Neutrophil (primary cell): ENCODE results near the gene SIN3B.

Experiments used
- H3K27ac ChIP-seq: fragments of 200-600 bp; sonication (generic); 2 replicates; pipeline ENCODE4 v1.5.1; 2016; ENCODE audit warnings: mild to moderate bottlenecking, moderate library complexity
- H3K27me3 ChIP-seq: fragments of 200-600 bp; sonication (generic); 2 replicates; pipeline ENCODE4 v1.6.0; 2016; ENCODE audit warnings: mild to moderate bottlenecking
- H3K36me3 ChIP-seq: fragments of 200-600 bp; sonication (generic); 2 replicates; pipeline ENCODE4 v1.5.1; 2017
- H3K4me1 ChIP-seq, 2 experiments: fragments of 200-600 bp in 1 of 2; sonication (generic) in 1 of 2; 1 replicate in 1 of 2; 2 replicates in 1 of 2; pipeline versions ENCODE4 v1.5.1 to v1.6.1; 2013 to 2016; ENCODE audit warnings: low read depth in 1 of 2, low read length in 1 of 2, mild to moderate bottlenecking in 1 of 2, moderate library complexity in 1 of 2; ENCODE audit not compliant: control insufficient read depth in 1 of 2, insufficient read depth in 1 of 2
- H3K4me3 ChIP-seq, 2 experiments: fragments of 200-600 bp in 1 of 2; sonication (generic) in 1 of 2; 1 replicate in 1 of 2; 2 replicates in 1 of 2; pipeline ENCODE4 v1.5.1; 2013 to 2016; ENCODE audit warnings: low read depth in 1 of 2, low read length in 1 of 2, mild to moderate bottlenecking in 1 of 2, moderate library complexity in 1 of 2
- H3K9me3 ChIP-seq: fragments of 200-600 bp; sonication (generic); 2 replicates; pipeline ENCODE4 v1.5.1; 2016
- TF ChIP-seq, protein P1 (sequence below): fragments of 200-600 bp; sonication (generic); IDR thresholded peaks from 2 replicates; pipeline ENCODE4 v1.5.1; 2016; ENCODE audit warnings: antibody characterized with exemption

Gene SIN3B

DNA sequence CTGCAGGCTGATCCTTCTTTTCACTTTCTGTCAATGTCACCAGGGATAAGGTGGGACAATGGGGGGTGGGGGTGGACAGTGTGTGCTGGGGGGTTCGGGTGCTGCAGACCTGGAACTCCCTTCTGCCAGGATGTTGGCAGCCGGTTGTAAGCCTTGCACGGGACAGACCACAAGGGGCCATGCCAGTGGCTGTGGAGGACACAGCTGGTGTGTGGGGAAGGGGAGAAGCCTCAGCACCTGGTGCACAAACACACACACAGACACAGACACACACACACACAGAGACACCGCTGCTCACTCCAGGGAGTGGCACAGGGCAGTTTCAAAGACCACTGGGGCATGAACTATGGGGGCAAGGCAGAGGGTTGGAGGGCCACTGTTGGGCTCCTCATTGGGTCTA lies 63.2 kb downstream of the SIN3B start:
- TF ChIP-seq, protein P1, sequence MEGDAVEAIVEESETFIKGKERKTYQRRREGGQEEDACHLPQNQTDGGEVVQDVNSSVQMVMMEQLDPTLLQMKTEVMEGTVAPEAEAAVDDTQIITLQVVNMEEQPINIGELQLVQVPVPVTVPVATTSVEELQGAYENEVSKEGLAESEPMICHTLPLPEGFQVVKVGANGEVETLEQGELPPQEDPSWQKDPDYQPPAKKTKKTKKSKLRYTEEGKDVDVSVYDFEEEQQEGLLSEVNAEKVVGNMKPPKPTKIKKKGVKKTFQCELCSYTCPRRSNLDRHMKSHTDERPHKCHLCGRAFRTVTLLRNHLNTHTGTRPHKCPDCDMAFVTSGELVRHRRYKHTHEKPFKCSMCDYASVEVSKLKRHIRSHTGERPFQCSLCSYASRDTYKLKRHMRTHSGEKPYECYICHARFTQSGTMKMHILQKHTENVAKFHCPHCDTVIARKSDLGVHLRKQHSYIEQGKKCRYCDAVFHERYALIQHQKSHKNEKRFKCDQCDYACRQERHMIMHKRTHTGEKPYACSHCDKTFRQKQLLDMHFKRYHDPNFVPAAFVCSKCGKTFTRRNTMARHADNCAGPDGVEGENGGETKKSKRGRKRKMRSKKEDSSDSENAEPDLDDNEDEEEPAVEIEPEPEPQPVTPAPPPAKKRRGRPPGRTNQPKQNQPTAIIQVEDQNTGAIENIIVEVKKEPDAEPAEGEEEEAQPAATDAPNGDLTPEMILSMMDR: no peak
- Histone ChIP-seq H3K27ac (no peak overlapping the region), H3K4me3 (no peak overlapping the region), H3K4me1 (peaks cover 6 to 16% of the 10 kb centered on the region in 2 experiments), H3K9me3 (no peaks in the 10 kb centered on the region), H3K36me3 (no peaks in the 10 kb centered on the region), H3K27me3 (peaks cover 91% of the 10 kb centered on the region)

DNA sequence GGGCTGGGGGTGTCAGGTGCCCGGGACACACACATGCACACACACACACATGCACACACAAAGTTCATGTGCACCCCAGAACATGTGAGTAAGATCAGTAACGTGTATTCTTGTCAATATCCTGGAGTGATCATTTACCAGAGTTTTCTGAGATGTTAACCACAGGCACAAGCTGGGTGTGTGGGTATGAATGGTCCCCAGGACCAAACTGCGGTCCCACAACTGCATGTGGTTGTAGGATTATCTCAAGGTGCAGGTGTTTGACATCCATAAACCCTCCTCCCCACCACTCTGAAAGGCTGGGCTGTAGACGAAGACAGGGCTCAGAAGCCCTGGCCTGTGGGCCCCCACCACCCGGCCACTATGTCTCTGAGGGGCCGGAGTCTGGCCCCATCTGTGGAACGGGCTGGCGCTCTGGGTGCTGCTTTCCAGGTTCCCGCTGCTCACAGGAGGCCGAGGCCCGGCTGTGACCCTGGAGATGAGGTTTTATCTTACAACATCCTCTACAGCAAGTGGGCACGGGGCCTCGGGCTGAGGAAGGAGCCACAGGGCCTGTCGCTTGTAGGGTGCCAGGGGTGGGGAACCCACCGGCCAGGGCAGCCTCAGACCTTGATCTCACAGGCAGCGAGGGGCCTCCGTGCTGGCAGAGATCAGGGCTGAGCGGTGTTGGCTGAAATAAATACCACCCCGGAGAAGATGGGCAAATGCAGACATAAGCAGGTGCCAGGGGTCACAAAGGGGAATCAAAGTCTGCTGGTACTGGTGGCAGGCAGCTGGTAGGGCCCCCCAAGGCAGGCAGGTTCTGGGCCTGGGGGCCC lies 63.9 kb downstream of the SIN3B start:
- Histone ChIP-seq H3K9me3 (no peaks in the 10 kb centered on the region), H3K4me1 (peaks cover 6 to 19% of the 10 kb centered on the region in 2 experiments), H3K36me3 (no peaks in the 10 kb centered on the region), H3K27ac (no peak overlapping the region), H3K27me3 (peaks cover 91% of the 10 kb centered on the region), H3K4me3 (no peak overlapping the region)
- TF ChIP-seq, protein P1: no peak

DNA sequence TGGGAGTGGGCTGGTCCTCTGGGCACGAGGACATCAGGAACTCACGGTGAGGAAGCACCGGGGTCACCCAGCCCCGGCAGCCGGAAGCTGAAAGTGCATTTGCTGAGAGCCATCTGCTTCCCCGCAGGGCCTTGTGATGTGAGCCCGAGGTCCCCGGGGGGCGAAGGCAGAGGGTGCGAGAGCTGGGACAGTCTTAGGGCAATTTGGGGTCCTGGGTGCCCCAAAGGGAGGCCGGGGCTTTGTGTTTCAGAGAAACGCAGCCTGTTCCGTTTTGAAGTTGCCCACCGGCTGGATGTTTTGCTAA lies 64.4 kb downstream of the SIN3B start:
- peaks cover 6 to 17% of the 10 kb centered on the region in 2 experiments for H3K4me1 ChIP-seq
- H3K36me3 ChIP-seq: no peaks in the 10 kb centered on the region
- TF ChIP-seq, protein P1: no peak
- peaks cover 91% of the 10 kb centered on the region for H3K27me3 ChIP-seq
- H3K9me3 ChIP-seq: no peaks in the 10 kb centered on the region
- H3K27ac ChIP-seq: no peak overlapping the region
- H3K4me3 ChIP-seq: no peak overlapping the region

DNA sequence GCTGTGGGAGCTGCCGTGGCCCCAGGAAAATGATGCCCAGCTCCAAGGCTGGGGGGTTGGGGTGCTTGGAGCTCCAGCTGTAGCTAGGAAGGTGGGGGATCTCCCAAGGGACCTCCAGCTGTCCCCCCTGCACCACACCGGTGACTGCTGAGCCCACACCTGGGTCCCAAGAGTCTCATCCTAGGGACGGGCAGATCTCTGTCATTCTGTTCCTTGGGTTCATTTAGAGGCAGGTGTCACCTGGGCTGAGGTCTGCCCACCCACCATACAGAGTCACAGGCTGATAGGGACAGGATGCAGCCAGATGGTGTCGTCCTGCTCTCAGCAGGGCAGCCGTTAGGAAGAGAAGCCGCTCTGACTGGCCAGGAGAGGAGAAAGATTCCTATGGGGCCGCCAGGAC lies 64.9 kb downstream of the SIN3B start:
- no peak overlapping the region for H3K27ac ChIP-seq
- peaks cover 91% of the 10 kb centered on the region for H3K27me3 ChIP-seq
- TF ChIP-seq, protein P1: no peak
- H3K4me1 ChIP-seq: peaks cover 6 to 15% of the 10 kb centered on the region in 2 experiments
- H3K36me3 ChIP-seq: no peaks in the 10 kb centered on the region
- no peaks in the 10 kb centered on the region for H3K9me3 ChIP-seq
- no peak overlapping the region for H3K4me3 ChIP-seq

DNA sequence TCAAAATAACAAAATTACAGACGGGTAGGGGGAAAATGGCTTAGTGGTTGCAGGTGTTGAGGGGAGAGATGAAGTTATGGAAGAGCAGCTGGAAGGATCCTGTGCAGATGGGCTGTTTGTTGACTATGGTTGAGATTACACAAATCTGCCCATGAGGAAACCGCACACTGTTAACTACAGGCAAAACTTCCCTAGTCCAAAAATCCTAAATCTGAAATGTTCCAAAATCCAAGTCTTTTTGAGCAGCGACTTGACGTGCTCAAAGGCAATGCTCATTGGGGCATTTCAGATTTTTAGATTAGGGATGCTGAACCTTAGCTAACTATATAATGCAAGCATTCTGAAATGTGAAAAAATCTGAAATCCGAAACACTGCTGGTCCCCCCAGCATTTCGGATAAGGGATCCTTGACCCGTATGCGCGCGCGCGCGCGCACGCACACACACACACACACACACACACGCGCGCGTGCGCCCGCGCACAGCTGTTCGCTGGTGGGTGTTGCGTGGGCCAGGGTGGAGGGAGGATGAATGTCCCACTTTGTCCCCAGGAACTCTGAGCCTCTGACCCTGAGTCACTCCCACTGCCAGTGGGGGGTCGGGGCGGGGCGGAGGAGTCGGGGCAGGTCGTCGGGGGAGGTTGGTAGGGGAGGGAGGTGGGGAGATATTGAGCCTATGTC lies 66.4 kb downstream of the SIN3B start:
- no peak overlapping the region for H3K4me3 ChIP-seq
- no peaks in the 10 kb centered on the region for H3K9me3 ChIP-seq
- peaks cover 91% of the 10 kb centered on the region for H3K27me3 ChIP-seq
- peaks cover 6 to 15% of the 10 kb centered on the region in 2 experiments for H3K4me1 ChIP-seq
- no peak overlapping the region for H3K27ac ChIP-seq
- H3K36me3 ChIP-seq: no peaks in the 10 kb centered on the region
- TF ChIP-seq, protein P1: no peak
